Upper lobe of left lung (tissue), 4 donors: Measurements from ENCODE around the gene OSTF1.

Experiments used
- EP300 ChIP-seq, 4 donors: sonication (generic); formaldehyde crosslinking; IDR thresholded peaks; one replicate each; pipeline ENCODE4 v1.5.1; 2017; ENCODE audit warnings: antibody characterized with exemption in 4 of 4, control low read depth in 2 of 4
- POLR2A ChIP-seq, 4 donors: fragments of 450-650 bp; IDR thresholded peaks; one replicate each; pipeline ENCODE4 v1.5.1; 2016 to 2017; ENCODE audit warnings: antibody characterized with exemption in 4 of 4, mild to moderate bottlenecking in 2 of 4
- TF ChIP-seq, protein P1 (sequence below), 6 experiments: fragments of 450-650 bp in 4 of 6; fragments of 200-600 bp in 2 of 6; sonication (generic) in 2 of 6; IDR thresholded peaks; one replicate each; pipeline ENCODE4 v1.5.1; 2016 to 2019; ENCODE audit warnings: antibody characterized with exemption in 6 of 6

GRCh38 chr9:75131700-75132099 is 43.4 kb downstream of the OSTF1 start:
- TF ChIP-seq EP300 (IDR thresholded peaks at IDR 0.05) (no peak), POLR2A (IDR thresholded peaks at IDR 0.05) (no peak)
- TF ChIP-seq, protein P1, sequence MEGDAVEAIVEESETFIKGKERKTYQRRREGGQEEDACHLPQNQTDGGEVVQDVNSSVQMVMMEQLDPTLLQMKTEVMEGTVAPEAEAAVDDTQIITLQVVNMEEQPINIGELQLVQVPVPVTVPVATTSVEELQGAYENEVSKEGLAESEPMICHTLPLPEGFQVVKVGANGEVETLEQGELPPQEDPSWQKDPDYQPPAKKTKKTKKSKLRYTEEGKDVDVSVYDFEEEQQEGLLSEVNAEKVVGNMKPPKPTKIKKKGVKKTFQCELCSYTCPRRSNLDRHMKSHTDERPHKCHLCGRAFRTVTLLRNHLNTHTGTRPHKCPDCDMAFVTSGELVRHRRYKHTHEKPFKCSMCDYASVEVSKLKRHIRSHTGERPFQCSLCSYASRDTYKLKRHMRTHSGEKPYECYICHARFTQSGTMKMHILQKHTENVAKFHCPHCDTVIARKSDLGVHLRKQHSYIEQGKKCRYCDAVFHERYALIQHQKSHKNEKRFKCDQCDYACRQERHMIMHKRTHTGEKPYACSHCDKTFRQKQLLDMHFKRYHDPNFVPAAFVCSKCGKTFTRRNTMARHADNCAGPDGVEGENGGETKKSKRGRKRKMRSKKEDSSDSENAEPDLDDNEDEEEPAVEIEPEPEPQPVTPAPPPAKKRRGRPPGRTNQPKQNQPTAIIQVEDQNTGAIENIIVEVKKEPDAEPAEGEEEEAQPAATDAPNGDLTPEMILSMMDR (IDR thresholded peaks at IDR 0.05): no peak
